ENCODE results near the gene NLRC4.

NLRC4 gene

GRCh38 chr2:32277674-32278477 lies 13.2 kb upstream of the NLRC4 start, which contains the start of gene YIPF4:
YIPF4 (plus strand) TSS chr2:32277904; CDS start chr2:32278156, 252 bp downstream.
- peak; percentile 100 for ATAC-seq

More at GRCh38 chr2:32277674-32278477, 13.2 kb upstream of the NLRC4 start, which contains the start of gene YIPF4:
- TF ChIP-seq RARB (CRISPR knock-in tag; IDR thresholded peaks at IDR 0.05) (no peak), ZFP3 (CRISPR knock-in tag; IDR thresholded peaks at IDR 0.05) (no peak), TSHZ2 (CRISPR knock-in tag; IDR thresholded peaks at IDR 0.05) (peak; percentile 22; the same call in 1 of the 2 replicates), SNAI2 (CRISPR knock-in tag; IDR thresholded peaks at IDR 0.05) (no peak), PPARA (CRISPR knock-in tag; IDR thresholded peaks at IDR 0.05; ENCODE audit: borderline replicate concordance) (peak; percentile 80; the same call in 1 of the 2 replicates), BACH2 (CRISPR knock-in tag; IDR thresholded peaks at IDR 0.05; ENCODE audit: borderline replicate concordance) (no peak), ZFP30 (CRISPR knock-in tag; IDR thresholded peaks at IDR 0.05) (peak; percentile 11; the same call in 1 of the 2 replicates), POU6F1 (CRISPR knock-in tag; IDR thresholded peaks at IDR 0.05; ENCODE audit: borderline replicate concordance, low read depth) (no peak), CREB5 (CRISPR knock-in tag; IDR thresholded peaks at IDR 0.05; ENCODE audit: low read depth) (no peak), PATZ1 (CRISPR knock-in tag; IDR thresholded peaks at IDR 0.05; ENCODE audit: borderline replicate concordance) (no peak), ZC3H10 (CRISPR knock-in tag; IDR thresholded peaks at IDR 0.05) (no peak), ESRRG (CRISPR knock-in tag; IDR thresholded peaks at IDR 0.05) (no peak), ZNF565 (CRISPR knock-in tag; conservative IDR thresholded peaks at IDR 0.05; ENCODE audit: low read depth) (0 out of 2 replicates have a peak, but pooled peaks have one; percentile 52), CSRNP3 (CRISPR knock-in tag; IDR thresholded peaks at IDR 0.05) (no peak), ZNF8 (CRISPR knock-in tag; IDR thresholded peaks at IDR 0.05) (no peak), OSR1 (CRISPR knock-in tag; IDR thresholded peaks at IDR 0.05) (no peak), TOX (CRISPR knock-in tag; IDR thresholded peaks at IDR 0.05; ENCODE audit: borderline replicate concordance) (no peak), ZNF70 (CRISPR knock-in tag; IDR thresholded peaks at IDR 0.05) (no peak)
